SK-N-SH (cell line): ENCODE measurements around the gene STK38.

Experiments used
- CHD2 ChIP-seq: fragments of 150-350 bp; IDR thresholded peaks from 2 replicates; pipeline ENCODE4 v1.6.1; 2018; ENCODE audit warnings: low read length; ENCODE audit not compliant: partially characterized antibody
- ELF1 ChIP-seq: IDR thresholded peaks from 2 replicates; pipeline ENCODE4 v1.4.0; 2012
- EP300 ChIP-seq, 2 experiments: IDR thresholded peaks; 2 replicates each; pipeline versions ENCODE4 v1.4.0 to v1.6.1; 2012; ENCODE audit warnings: borderline replicate concordance in 1 of 2, low read depth in 1 of 2, low read length in 1 of 2
- JUND ChIP-seq: IDR thresholded peaks from 2 replicates; pipeline ENCODE4 v1.4.0; 2012
- NFIC ChIP-seq: IDR thresholded peaks from 2 replicates; pipeline ENCODE4 v1.4.0; 2012; ENCODE audit warnings: borderline replicate concordance
- TAF1 ChIP-seq: IDR thresholded peaks from 2 replicates; pipeline ENCODE4 v1.6.1; 2012; ENCODE audit warnings: low read depth, mild to moderate bottlenecking, low read length, moderate library complexity, borderline replicate concordance
- TF ChIP-seq, protein P1 (sequence below): fragments of 200-600 bp; sonication (generic); IDR thresholded peaks from 2 replicates; pipeline ENCODE4 v1.6.1; 2017; ENCODE audit warnings: antibody characterized with exemption, mild to moderate bottlenecking, moderate library complexity

DNA sequence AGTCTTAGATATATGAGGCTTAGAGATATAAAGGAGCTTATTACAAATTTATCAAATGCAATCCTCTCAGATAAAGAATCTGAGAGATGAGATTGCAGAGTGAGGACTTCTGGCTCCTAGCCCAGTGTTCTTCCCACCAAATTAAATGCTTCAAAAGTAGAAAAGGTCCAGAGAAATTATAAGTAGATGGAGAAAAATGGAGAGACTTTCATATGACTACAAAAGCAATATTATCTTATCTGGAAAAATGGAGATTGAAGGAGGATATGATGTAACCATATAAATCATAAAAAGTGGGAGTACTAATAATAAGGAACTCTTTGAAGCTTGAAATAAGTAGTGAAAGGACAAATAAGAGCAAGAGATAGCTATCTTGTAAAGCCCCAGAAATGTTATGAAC lies 101.7 kb downstream of the STK38 start:
- TF ChIP-seq TAF1 = no peak
- no peak for TF ChIP-seq JUND
- TF ChIP-seq, protein P1, sequence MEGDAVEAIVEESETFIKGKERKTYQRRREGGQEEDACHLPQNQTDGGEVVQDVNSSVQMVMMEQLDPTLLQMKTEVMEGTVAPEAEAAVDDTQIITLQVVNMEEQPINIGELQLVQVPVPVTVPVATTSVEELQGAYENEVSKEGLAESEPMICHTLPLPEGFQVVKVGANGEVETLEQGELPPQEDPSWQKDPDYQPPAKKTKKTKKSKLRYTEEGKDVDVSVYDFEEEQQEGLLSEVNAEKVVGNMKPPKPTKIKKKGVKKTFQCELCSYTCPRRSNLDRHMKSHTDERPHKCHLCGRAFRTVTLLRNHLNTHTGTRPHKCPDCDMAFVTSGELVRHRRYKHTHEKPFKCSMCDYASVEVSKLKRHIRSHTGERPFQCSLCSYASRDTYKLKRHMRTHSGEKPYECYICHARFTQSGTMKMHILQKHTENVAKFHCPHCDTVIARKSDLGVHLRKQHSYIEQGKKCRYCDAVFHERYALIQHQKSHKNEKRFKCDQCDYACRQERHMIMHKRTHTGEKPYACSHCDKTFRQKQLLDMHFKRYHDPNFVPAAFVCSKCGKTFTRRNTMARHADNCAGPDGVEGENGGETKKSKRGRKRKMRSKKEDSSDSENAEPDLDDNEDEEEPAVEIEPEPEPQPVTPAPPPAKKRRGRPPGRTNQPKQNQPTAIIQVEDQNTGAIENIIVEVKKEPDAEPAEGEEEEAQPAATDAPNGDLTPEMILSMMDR = no peak
- no peak for TF ChIP-seq EP300 (IDR thresholded peaks at IDR 0.05; ENCODE audit: borderline replicate concordance in 1 of 2, low read depth in 1 of 2, low read length in 1 of 2)
- TF ChIP-seq CHD2 = no peak
- no peak for TF ChIP-seq NFIC
- no peak for TF ChIP-seq ELF1
